ENCODE measurements around the gene NOL11.
"Not testable (repeated sequence)": the region's sequence is repeated elsewhere in the genome, so short reads cannot be mapped to it uniquely, and the experiment has no call there.

Gene NOL11

GRCh38 chr17:67754686-67755085, 37.0 kb downstream of the NOL11 start:
- DNase-seq (ENCODE audit: low read depth) = not testable (repeated sequence)

GRCh38 chr17:67756766-67757165, 39.0 kb downstream of the NOL11 start:
- DNase-seq (ENCODE audit: low read depth) = not testable (repeated sequence)

GRCh38 chr17:67759355-67760171, 41.8 kb downstream of the NOL11 start:
- DNase-seq (ENCODE audit: low read depth) = no peak

- DNase-seq (ENCODE audit: low read depth) = no peak
Measured at GRCh38 chr17:67765623-67766022, 47.9 kb downstream of the NOL11 start.

GRCh38 chr17:67769231-67769630, 51.5 kb downstream of the NOL11 start:
- DNase-seq (ENCODE audit: low read depth) = no peak

GRCh38 chr17:67770539-67770938, 52.8 kb downstream of the NOL11 start:
- DNase-seq (ENCODE audit: low read depth) = no peak

GRCh38 chr17:67772679-67773078, 54.9 kb downstream of the NOL11 start:
- DNase-seq (ENCODE audit: low read depth) = no peak

- DNase-seq (ENCODE audit: low read depth) = no peak
Measured at GRCh38 chr17:67773246-67773645, 55.5 kb downstream of the NOL11 start.

- peak; percentile 7 for DNase-seq (ENCODE audit: low read depth)
Measured at GRCh38 chr17:67779098-67779672, 61.4 kb downstream of the NOL11 start.

GRCh38 chr17:67784364-67785121, 66.8 kb downstream of the NOL11 start:
- no peak for DNase-seq (ENCODE audit: low read depth)

GRCh38 chr17:67785122-67785477, 67.4 kb downstream of the NOL11 start:
- no peak for DNase-seq (ENCODE audit: low read depth)

- DNase-seq (ENCODE audit: low read depth) = no peak
Measured at GRCh38 chr17:67785504-67785903, 67.8 kb downstream of the NOL11 start.

All from stimulated activated CD8-positive, alpha-beta memory T cell treated with anti-CD3 and anti-CD28 coated beads, Interleukin-4, amount 100 ng/mL, for 24 hours (primary cell).